T47D (cell line): ENCODE results near the gene ANKRD2.

Experiments
- DNase-seq, 2 experiments: peaks; one replicate each; pipeline versions ENCODE4 v3.0.0 to v3.0.0-alpha.2; 2011 to 2012; ENCODE audit warnings: low read depth in 1 of 2, low spot score in 1 of 2
- JUND ChIP-seq: IDR thresholded peaks from 2 replicates; pipeline ENCODE4 v1.6.1; 2012; ENCODE audit warnings: low read depth
- in situ Hi-C: cut with HindIII; loops from 2 replicates; pipeline ENCODE4 v1.10.0; 2016; ENCODE audit warnings: low sequenced_read_pairs, low pct_unique_long_range_greater_than_20kb

The ANKRD2 gene

DNA sequence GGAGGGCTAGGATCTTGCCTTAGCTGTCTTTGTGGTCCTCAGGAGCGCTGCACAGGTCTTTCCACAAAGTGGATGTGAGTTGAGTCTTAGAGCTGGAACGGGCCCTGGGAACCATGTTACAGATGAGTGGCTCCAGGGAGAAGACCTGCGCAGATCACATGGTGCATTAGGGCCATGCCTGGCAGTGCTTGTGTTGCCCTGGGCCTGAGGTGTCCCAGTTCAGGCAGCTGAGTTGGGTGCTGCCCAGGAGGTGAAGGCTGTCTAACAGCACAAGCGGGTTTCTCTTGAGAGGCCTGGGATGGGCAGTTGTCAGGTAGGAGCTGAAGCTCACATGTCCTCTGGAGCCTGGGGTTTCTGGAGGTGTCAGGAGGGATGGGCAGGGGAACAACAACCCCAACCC, 33.7 kb upstream of the ANKRD2 start:
- TF ChIP-seq JUND, result no peak
- in situ Hi-C loops, result no loop called here
- peak in 1 of 2 experiments; percentile 88 for DNase-seq

DNA sequence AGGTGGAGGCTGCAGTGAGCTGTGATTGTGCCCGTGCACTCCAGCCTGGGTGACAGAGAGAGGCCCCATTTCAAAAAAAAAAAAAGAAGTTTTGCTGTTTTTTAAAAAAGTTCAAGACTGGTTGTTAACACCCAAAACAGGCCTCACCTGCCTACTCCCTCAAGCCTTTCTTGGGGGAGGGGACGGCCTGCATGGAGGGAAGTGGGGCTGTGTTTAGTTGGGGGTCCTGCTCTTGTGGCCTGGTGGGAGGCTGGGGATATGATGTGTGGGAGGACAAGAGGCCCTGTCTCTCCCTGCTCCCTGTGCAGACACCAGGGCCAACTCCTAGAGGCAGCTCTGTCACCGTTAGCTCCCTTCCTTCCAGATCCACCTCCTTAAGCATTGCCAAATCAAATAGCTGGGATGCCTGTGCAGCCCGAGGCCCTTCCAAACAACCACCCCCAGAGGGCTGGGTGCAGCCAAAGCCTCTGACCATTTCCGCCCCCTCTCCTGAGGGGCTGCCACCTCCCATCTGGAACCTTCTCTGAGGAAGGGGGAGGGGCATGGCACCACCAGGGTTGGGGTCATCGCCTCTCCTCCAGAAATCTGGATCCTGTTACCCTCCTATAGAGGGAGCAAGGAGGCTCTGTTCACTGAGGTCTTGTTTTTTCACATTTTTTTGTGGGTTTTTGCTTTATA, 32.9 kb upstream of the ANKRD2 start:
- in situ Hi-C loops, result no loop called here
- TF ChIP-seq JUND, result no peak
- DNase-seq, result peak in 1 of 2 experiments; percentile 50

DNA sequence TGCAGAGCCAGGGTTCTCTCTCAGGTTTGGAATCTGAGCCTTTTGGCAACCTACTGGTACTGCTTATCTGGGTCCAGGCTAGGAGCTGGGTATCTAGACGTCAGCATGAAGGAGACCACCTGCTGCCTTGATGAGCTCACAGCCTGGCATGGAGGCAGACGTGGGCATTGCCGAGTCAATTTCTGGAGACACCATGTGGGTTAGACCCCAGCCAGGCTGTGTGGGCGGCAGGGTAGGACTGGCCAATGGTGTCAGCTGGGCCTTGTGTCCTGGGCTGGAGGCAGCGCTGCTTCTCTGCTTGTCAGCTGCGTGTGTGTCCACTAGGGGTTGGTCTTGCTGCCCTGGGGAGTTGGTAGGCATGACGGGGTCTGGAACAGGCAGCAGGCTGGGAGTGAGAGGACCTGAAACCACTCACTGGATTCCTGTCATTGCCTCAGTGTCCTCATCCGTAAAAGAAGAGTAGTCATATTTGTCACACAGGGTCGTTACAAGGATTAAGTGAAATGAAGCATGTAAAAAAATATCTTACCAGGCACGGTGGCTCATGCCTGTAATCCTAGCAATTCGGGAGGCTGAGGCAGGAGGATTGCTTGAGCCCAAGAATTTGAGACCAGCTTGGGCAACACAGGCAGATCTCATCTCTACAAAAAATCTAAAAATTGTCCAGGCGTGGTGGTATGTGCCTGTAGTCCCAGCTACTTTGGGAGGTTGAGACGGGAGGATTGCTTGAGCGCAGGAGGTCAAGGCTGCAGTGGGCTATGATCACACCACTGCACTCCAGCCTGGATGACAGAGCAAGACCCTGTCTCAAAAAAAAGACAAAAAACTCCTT, 31.7 kb upstream of the ANKRD2 start:
- in situ Hi-C loops, result no loop called here
- DNase-seq, result no peak
- TF ChIP-seq JUND, result no peak

DNA sequence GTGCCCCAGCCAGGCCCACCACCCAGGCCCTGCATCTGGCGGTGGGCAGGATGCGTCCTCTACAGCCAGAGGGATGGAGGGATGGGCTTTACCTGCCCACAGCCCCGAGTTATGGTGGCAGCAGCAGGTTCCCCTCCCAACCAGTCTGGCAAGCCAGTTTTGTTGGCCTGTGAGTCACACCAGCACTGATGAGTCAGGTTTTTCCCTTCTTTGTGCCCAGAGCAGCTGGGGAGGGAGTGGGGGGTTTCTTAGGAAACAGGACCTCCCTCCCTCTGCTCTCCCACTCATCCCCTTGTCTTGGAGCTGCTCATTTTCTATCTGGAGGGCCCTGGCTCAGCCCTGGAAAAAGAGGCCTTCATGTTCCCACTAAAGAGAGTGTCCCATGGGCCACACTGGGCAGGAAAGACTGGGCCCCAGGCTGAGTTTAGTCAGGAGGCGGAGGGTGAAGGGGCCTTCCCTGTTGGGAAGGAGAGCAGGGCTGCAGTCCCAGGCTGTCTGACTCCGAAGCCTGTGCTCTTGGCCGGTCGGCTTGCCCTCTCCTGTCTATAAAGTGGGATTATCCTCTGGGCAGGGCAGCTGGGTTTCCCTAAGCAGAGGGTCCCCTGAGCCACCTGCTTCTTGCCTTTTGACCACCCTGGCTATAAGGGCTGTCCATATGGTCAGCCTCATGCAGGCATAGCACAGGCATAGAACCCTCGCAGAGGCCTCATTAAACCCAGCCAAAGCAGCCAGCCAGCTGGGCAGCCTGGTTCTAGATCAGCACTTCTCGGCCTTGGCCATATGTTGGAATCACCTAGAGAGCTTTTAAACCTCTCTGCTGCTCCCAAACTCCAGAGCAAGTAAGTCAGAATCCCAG, 30.2 kb upstream of the ANKRD2 start:
- in situ Hi-C loops, result no loop called here
- DNase-seq, result peak; percentile 61 to 78
- no peak for TF ChIP-seq JUND

DNA sequence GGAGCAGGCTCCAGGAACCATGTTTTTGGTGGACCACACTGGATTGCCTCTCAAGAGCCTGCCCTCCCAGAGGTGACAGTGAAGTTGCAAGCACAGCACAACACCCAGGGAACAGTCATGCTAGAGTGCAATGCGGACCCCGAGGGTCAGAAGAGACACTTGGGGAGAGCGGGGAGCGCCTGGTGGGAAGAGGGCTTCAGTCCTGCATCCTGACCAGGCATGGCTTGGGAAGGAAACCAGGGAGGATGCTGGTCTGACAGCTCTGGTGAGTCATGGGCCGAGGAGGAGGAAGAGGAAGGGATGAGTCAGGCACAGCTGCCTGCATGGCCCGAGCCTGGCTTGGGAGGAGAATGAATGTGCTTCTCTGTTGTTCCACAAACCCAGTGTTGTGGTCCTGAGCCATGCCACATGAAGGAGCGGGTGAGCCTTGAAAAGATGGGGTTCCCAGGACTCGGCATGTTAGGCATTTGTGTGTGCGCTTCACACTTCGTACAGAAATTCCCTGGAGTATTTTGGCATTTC, 29.5 kb upstream of the ANKRD2 start:
- DNase-seq, result peak; percentile 47 to 64
- in situ Hi-C loops, result no loop called here
- no peak for TF ChIP-seq JUND

DNA sequence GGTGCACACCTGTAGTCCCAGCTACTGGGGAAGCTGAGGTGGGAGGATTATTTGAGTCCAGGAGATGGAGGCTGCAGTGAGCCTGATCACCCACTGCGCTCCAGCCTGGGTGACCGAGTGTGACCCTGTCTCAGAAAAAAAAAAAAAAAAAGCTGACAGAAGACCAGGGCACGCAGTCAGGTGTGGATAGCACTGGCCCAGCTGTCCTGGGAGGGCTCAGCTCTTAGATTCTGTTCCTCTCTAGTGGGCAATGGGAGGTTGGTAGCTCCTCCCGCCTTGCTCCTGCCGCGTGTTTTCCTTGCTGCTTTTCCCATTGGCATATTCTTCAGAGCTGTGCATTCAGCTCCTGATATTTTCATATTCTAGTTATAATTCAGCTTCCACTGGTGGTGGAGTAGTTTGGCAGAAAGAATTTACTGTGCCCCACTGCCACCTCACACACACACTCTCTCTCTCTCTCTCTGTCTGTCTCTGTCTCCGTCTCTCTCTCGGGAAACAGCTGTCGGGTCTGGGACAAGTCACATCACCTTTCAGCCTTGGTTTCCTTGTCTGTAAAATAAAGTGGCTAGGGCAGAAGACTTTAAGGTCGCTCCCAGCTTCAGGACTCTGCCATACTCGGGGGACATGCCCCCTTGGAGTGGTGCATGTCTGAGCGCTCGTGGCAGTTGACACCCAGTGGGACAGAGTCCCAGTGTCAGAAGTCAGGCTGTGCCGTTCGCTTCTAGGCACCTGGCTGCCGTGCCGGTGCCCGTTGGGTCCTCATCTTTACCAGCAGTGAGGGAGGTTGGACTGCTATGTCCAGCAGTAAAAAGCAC, 25.9 kb upstream of the ANKRD2 start:
- in situ Hi-C loops, result no loop called here
- no peak for DNase-seq
- TF ChIP-seq JUND, result no peak

DNA sequence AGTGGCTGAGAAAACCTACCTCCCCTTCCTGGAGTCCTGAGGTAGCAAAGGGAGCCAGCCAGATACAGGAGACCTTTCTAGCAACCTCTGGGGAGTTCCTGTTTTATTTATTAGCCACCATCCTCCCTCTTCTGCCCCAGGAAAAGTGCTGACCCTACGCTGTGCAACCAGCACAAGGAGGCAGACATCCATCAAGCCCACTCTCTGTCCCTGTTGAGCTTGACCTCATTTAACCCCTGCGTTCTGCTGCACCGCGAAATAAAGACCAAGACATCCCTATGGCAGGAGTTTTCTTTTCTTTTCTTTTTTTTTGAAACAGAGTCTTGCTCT, 25.3 kb upstream of the ANKRD2 start:
- no peak for DNase-seq
- TF ChIP-seq JUND, result no peak
- in situ Hi-C loops, result no loop called here

DNA sequence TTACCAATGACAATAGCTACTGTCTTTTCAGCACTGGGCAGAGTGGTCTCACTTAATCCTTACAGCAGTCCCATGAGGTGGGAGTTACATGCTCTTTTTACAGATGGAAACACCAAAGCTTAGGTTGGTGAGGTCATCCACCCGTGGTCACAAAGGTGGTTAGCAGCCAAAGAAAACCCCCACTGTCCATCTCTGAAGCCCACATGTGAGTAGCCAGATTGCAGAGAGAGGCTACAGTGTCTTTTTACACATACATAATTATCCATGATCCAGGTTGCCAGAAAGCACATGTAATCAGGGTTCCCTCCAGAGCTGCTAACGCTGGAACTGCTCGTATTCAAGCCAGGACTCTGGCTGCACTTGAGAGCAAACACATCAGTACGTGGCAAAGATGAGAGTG, 24.6 kb upstream of the ANKRD2 start:
- DNase-seq, result no peak
- TF ChIP-seq JUND, result no peak
- in situ Hi-C loops, result no loop called here

DNA sequence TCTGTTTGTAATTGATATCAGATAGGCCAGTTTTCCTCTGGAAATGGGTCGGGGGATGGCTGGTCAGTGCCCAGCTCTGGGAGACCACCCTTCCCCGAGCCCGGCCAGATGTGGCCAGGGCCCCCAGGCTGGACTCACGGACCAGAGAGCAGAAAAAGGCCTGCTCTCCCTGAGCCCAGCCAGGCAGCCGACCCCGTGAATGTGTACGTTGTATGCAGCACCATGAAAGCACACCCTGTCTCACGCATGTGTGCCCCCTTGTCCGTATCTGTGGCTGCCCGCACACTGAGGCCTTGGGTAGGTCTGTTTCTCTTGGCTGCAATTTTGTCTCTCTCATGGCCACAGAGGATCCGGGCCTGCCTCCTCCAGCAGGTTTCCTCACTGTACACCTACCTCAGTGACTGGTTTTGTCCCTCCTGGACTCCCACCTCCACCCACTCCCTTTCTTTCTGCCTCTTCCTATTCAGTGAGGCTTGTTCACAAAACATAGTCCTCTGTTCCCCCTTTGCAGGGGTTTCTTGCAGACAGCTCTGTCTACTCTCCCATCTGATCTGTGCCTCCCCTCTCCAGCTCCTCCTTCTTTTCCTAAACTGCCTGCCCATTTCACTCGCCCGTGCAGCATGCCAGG, 23.6 kb upstream of the ANKRD2 start:
- DNase-seq, result no peak
- in situ Hi-C loops, result no loop called here
- no peak for TF ChIP-seq JUND

DNA sequence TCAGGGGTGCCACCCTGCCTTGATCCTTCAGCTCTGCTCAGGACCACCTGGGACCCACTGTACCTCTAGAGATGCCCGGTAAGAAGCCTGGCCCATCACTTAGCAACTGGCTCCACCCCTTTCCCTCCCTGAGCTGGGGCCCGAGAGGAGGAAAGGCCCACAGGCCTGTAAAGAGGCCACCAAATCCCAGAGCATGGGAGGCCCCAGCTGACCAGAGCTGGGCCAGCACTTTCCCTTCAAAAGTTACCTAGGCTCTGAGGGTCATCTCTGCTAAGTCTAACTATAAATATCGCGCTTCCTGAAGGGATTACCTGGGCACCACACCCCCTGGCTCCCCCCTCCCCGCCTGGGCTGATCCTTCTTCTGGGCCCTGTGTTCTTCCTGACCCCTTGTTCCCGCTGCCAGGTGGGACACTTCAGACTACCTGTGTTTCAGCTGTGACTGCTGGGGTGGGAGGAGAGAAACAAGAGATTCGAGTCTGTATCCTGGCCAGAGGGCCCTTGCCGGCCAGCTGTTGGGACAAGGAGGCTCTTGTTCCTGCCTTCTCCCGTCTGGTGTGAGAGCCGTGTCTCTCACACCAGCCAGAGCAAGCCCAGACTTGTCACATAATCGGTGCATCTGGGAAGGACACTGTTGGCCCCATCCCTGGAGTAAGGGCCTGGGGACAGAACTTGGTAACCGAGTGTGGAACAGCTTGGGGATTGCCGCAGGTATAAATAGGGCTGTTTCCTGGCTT, 22.8 kb upstream of the ANKRD2 start:
- TF ChIP-seq JUND, result no peak
- DNase-seq, result peak in 1 of 2 experiments; percentile 79
- in situ Hi-C loops, result no loop called here
